ENCODE measurements around the gene ZFP1. TPM values are rescaled to one million over a fixed set of nuclear protein-coding genes. Genes with fewer than 3 reads are reported as not detected.

ZFP1 gene
- total RNA-seq, 2 donors from 2014 or later, result 8.1 to 14.6 TPM

DNA sequence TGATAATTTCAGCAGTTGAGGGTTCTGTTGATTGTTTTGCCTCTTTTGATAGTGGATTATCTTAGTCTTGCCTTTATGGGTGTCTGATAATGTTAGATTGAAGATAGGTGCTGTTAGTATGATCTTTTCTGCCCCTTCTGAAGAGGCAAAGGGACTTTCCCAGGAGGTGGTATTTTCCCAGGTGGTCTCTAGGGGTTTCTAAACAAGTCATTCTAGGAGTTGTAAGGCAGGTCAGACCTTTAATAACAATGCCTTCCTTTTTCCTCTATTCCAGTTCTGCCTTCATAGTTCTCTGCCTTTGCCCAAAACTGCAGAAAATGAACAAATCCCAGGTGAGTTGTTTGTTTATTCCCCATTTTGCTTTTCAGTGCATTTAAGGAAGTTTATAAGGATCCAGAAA lies 4.3 kb downstream of the ZFP1 start:
- H3K36me3 ChIP-seq, result peaks cover 7% of the 10 kb centered on the region
- DNase-seq (ENCODE audit: low spot score) (no peak), ATAC-seq (ENCODE audit: insufficient number of reproducible peaks, low FRiP score, low read depth) (no peak)
- TF ChIP-seq, protein P1, sequence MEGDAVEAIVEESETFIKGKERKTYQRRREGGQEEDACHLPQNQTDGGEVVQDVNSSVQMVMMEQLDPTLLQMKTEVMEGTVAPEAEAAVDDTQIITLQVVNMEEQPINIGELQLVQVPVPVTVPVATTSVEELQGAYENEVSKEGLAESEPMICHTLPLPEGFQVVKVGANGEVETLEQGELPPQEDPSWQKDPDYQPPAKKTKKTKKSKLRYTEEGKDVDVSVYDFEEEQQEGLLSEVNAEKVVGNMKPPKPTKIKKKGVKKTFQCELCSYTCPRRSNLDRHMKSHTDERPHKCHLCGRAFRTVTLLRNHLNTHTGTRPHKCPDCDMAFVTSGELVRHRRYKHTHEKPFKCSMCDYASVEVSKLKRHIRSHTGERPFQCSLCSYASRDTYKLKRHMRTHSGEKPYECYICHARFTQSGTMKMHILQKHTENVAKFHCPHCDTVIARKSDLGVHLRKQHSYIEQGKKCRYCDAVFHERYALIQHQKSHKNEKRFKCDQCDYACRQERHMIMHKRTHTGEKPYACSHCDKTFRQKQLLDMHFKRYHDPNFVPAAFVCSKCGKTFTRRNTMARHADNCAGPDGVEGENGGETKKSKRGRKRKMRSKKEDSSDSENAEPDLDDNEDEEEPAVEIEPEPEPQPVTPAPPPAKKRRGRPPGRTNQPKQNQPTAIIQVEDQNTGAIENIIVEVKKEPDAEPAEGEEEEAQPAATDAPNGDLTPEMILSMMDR (IDR thresholded peaks at IDR 0.05), result no peak
- H3K4me3 ChIP-seq, result no peak overlapping the region
- H3K27ac ChIP-seq, result no peak overlapping the region
- peaks cover 0 to 11% of the 10 kb centered on the region in 2 donors for H3K4me1 ChIP-seq (ENCODE audit: control insufficient read depth in 1 of 2, low read depth in 2 of 2)
- no peaks in the 10 kb centered on the region for H3K27me3 ChIP-seq (replicated peaks; ENCODE audit: insufficient read depth)
- H3K9me3 ChIP-seq, result peaks cover 13% of the 10 kb centered on the region

DNA sequence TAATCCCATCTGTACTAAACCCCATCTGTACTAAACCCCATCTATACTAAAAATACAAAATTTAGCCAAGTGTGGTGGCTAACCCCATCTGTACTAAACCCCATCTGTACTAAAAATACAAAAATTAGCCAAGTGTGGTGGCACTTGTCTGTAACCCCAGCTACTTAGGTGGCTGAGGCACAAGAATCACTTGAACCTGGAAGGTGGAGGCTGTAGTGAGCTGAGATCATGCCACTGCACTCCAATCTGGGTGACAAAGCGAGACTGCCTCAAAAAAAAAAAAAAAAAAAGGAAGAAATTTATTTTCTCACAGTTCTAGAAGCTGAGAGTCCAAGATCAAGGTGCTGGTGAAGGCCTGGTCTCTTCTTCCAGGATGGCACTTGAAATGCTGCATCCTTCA lies 12.1 kb downstream of the ZFP1 start:
- no peak overlapping the region for H3K4me3 ChIP-seq
- H3K4me1 ChIP-seq (ENCODE audit: control insufficient read depth in 1 of 2, low read depth in 2 of 2), result no peaks in the 10 kb centered on the region
- TF ChIP-seq, protein P1 (IDR thresholded peaks at IDR 0.05), result no peak
- peaks cover 2% of the 10 kb centered on the region for H3K9me3 ChIP-seq
- no peak overlapping the region for H3K27ac ChIP-seq
- H3K27me3 ChIP-seq (replicated peaks; ENCODE audit: insufficient read depth), result no peaks in the 10 kb centered on the region
- ATAC-seq (ENCODE audit: insufficient number of reproducible peaks, low FRiP score, low read depth) (no peak), DNase-seq (ENCODE audit: low spot score) (no peak)
- peaks cover 6% of the 10 kb centered on the region for H3K36me3 ChIP-seq

DNA sequence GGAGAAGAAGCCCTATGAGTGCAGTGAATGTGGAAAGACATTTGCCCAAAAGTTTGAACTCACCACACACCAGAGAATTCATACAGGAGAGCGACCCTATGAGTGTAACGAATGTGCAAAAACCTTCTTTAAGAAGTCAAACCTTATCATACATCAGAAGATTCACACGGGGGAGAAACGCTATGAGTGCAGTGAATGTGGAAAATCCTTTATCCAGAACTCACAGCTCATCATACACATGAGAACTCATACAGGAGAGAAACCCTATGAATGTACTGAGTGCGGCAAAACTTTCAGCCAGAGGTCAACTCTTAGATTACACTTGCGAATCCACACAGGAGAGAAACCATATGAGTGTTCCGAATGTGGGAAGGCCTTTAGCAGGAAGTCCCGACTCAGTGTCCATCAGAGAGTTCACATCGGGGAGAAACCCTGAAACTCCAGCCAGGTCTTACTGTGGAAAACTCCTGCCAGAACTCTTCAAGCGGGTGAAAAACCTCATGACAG lies 21.6 kb downstream of the ZFP1 start:
- H3K9me3 ChIP-seq, result peaks cover 55% of the 10 kb centered on the region
- ATAC-seq (ENCODE audit: insufficient number of reproducible peaks, low FRiP score, low read depth) (no peak), DNase-seq (ENCODE audit: low spot score) (no peak)
- no peaks in the 10 kb centered on the region for H3K27me3 ChIP-seq (replicated peaks; ENCODE audit: insufficient read depth)
- H3K27ac ChIP-seq, result no peak overlapping the region
- TF ChIP-seq, protein P1 (IDR thresholded peaks at IDR 0.05), result no peak
- H3K36me3 ChIP-seq, result peaks cover 45% of the 10 kb centered on the region
- H3K4me3 ChIP-seq, result no peak overlapping the region
- H3K4me1 ChIP-seq (ENCODE audit: control insufficient read depth in 1 of 2, low read depth in 2 of 2), result no peaks in the 10 kb centered on the region

DNA sequence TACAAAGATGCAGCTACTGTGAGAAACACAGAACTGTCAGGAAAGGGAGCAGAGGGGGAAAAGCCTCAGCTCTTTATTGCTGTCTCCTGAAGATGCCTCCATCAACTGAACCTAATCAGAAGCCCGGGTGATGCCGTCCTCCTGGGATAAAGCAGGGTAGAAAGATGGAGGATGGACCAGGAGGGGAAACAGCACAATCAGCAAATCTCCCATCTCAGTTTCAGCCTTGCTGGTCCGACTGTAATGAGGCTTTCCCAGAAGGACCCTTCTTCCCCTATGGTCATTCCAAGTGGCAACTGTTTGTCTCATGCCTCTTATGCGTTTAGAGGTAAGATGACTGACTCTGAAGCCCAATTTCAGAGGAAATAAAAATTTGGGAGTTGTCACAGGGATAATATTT lies 24.3 kb downstream of the ZFP1 start:
- ATAC-seq (ENCODE audit: insufficient number of reproducible peaks, low FRiP score, low read depth) (no peak), DNase-seq (ENCODE audit: low spot score) (no peak)
- Histone ChIP-seq H3K4me1 (ENCODE audit: control insufficient read depth in 1 of 2, low read depth in 2 of 2) (no peaks in the 10 kb centered on the region), H3K4me3 (no peak overlapping the region), H3K27ac (no peak overlapping the region), H3K9me3 (peaks cover 66% of the 10 kb centered on the region), H3K27me3 (replicated peaks; ENCODE audit: insufficient read depth) (no peaks in the 10 kb centered on the region), H3K36me3 (peaks cover 34% of the 10 kb centered on the region)
- TF ChIP-seq, protein P1 (IDR thresholded peaks at IDR 0.05), result no peak

DNA sequence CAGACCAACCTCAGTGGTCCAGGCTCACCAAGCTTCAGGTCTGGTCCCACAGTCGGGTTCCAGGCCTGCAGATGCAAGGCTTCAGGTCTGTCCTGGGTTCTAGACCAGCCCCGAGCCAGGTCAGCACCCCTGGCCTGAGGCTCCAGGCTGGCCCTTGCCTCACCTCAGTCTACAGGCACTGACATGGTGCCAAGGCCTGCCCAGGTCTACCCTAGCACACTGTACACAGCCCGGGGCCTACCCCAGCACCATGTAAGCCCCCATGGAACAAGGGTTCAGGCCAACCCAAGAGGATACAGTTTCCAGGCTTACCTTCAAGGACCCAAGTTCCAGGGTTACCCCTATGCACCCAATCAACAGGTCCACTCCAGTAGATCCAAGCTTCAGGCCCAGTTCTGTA lies 26.8 kb downstream of the ZFP1 start:
- Histone ChIP-seq H3K4me1 (ENCODE audit: control insufficient read depth in 1 of 2, low read depth in 2 of 2) (no peaks in the 10 kb centered on the region), H3K4me3 (no peak overlapping the region), H3K27ac (no peak overlapping the region), H3K9me3 (peaks cover 46% of the 10 kb centered on the region), H3K27me3 (replicated peaks; ENCODE audit: insufficient read depth) (no peaks in the 10 kb centered on the region), H3K36me3 (peaks cover 9% of the 10 kb centered on the region)
- DNase-seq (ENCODE audit: low spot score) (no peak), ATAC-seq (ENCODE audit: insufficient number of reproducible peaks, low FRiP score, low read depth) (no peak)
- TF ChIP-seq, protein P1 (IDR thresholded peaks at IDR 0.05), result no peak

Measured in thoracic aorta (tissue), 2 donors.